PC-9 (cell line): ENCODE data around the gene ZNRF4.

Experiments
- EZH2 ChIP-seq: fragments of 200-600 bp; sonication (generic); IDR thresholded peaks from 2 replicates; pipeline ENCODE4 v1.8.0; 2017; ENCODE audit warnings: antibody characterized with exemption, low read depth
- TF ChIP-seq, protein P1 (sequence below): fragments of 200-600 bp; sonication (generic); conservative IDR thresholded peaks from 2 replicates; pipeline ENCODE4 v1.6.1; 2017; ENCODE audit warnings: mixed run types, antibody characterized with exemption, mild to moderate bottlenecking, moderate library complexity

DNA sequence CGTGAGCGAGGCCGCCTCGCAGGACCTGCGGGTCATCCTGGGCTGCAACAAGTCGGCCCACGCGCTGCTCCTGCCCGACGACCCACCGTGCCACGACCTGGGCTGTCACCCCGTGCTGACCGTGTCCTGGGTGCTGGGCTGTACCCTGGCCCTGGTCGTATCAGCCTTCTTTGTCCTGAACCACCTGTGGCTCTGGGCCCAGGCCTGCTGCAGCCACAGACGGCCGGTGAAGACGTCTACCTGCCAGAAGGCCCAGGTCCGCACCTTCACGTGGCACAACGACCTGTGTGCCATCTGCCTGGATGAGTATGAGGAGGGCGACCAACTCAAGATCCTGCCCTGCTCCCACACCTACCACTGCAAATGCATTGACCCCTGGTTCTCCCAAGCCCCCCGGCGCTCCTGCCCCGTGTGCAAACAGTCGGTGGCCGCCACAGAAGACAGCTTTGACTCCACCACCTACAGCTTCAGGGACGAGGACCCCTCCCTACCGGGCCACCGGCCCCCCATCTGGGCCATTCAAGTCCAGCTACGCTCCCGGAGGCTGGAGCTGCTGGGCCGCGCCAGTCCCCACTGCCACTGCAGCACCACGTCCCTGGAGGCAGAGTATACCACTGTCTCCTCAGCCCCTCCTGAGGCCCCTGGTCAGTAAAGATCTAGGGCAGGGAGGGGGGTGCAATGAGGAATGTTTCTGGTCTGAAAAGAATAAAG is 1.1 kb downstream of the ZNRF4 start:
- no peak for TF ChIP-seq EZH2
- TF ChIP-seq, protein P1, sequence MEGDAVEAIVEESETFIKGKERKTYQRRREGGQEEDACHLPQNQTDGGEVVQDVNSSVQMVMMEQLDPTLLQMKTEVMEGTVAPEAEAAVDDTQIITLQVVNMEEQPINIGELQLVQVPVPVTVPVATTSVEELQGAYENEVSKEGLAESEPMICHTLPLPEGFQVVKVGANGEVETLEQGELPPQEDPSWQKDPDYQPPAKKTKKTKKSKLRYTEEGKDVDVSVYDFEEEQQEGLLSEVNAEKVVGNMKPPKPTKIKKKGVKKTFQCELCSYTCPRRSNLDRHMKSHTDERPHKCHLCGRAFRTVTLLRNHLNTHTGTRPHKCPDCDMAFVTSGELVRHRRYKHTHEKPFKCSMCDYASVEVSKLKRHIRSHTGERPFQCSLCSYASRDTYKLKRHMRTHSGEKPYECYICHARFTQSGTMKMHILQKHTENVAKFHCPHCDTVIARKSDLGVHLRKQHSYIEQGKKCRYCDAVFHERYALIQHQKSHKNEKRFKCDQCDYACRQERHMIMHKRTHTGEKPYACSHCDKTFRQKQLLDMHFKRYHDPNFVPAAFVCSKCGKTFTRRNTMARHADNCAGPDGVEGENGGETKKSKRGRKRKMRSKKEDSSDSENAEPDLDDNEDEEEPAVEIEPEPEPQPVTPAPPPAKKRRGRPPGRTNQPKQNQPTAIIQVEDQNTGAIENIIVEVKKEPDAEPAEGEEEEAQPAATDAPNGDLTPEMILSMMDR, result no peak
